GM18907 (cell line): ENCODE measurements around the gene OOSP3.
A peak's percentile ranks its signal among the peaks of the same experiment; 100 is the strongest.
"Not testable (repeated sequence)": the region's sequence is repeated elsewhere in the genome, so short reads cannot be mapped to it uniquely, and the experiment has no call there.

Experiments used
- ATAC-seq: cut with Tn5 transposase; IDR thresholded peaks from one replicate; pipeline ENCODE4 v1.9.1; 2021; ENCODE audit warnings: mild to moderate bottlenecking, moderate library complexity; ENCODE audit not compliant: unreplicated experiment

Gene OOSP3

DNA sequence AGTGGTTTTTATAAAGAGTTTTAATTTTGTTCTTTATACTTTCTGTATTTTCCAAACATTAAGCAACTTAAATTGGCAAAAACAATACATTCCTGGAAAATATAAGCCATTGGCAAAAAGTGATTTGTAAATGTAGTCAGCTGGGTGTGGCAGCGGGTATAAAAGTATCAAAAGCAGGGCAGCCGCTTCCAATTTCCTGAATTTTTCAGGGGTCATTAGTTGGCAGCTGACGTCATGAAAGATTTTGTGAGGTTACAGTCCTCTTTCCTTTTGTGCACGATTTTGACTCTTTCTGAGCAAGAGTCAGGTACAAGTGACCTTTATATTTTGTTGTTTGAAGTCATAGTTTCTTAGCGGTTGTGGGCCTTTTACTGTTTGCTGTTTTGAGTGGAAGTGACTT is at the start of gene OOSP3:
Gene OOSP3, plus strand, starts transcription at position 208 of the 400 bp plus-strand sequence. Its CDS starts 27 bp downstream, at position 235.
- no peak for ATAC-seq

GRCh38 chr11:59829358-59829757 is 49.2 kb upstream of the OOSP3 start:
- no peak for ATAC-seq

DNA sequence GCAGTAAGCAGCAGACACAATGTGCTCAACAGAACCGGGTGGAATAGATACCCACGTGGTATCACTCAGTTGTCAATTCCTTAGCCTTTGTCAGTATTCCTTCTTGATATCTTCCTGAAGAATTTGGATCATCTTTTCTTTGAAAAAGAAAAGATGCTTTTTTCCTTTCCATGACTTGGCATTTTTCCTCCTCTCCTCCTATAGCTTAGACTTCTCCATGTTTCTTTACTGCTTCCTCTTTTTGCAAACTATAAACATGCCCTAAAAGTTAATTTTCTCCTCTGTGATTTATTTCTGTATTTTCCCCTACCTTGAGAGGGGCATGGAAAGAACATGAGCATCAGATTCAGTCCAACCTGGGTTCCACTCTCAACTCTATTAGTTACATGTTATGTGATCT is 45.0 kb upstream of the OOSP3 start:
- ATAC-seq: no peak

GRCh38 chr11:59839615-59840014 is 39.0 kb upstream of the OOSP3 start:
- no peak for ATAC-seq

DNA sequence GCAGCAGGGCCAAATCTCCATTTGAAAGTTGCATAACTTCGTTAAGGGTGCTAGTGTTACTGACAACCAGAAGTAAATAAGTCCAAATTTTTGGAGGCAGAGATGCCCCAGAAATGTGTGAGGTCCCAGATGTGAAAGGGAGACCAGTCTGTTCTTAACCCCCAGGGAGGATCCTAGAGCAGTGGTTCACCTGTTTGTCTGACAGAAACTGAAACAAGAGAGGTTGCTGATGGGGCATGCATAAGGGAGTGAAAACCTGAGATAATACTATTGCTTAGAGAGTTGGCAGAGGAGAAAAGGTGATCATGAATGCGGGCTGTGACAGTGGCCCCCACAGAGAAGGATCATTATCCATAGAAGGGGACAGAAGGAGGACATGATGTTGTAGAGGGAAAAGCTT is 37.1 kb upstream of the OOSP3 start:
- ATAC-seq: peak; percentile 90

- ATAC-seq: no peak
Observed at GRCh38 chr11:59842316-59842715, 36.3 kb upstream of the OOSP3 start.

GRCh38 chr11:59845399-59845798 is 33.2 kb upstream of the OOSP3 start, which contains the start of gene CBLIF:
TSS of gene CBLIF (minus strand) at chr11:59845499. CDS start at chr11:59845453, 46 bp downstream.
- ATAC-seq: no peak

DNA sequence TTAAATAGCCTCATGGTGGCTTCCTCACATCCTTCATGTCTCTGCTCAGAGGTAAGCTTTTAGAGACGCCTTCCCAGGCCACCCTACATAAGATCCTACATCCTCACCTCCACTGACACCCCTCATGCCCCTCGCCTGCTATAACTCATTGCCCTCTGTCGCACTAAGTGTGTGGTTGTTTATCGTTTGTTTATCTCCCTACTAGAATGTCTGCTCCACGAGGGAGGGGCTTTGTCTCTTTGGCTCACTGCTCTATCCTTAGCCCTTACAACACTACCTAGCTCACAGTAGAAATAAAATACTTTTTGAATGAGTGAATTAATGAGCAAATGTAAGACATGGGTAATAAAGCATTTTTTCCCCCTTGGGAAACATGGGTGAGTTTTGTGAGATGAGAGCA is 32.0 kb upstream of the OOSP3 start:
- no peak for ATAC-seq

- ATAC-seq: no peak
Observed at GRCh38 chr11:59847626-59848025, 31.0 kb upstream of the OOSP3 start.

- not testable (repeated sequence) for ATAC-seq
Observed at GRCh38 chr11:59848439-59848838, 30.1 kb upstream of the OOSP3 start.

- ATAC-seq: peak; percentile 66
Observed at GRCh38 chr11:59849129-59849528, 29.5 kb upstream of the OOSP3 start.

- not testable (repeated sequence) for ATAC-seq
Observed at GRCh38 chr11:59849551-59849950, 29.0 kb upstream of the OOSP3 start.

DNA sequence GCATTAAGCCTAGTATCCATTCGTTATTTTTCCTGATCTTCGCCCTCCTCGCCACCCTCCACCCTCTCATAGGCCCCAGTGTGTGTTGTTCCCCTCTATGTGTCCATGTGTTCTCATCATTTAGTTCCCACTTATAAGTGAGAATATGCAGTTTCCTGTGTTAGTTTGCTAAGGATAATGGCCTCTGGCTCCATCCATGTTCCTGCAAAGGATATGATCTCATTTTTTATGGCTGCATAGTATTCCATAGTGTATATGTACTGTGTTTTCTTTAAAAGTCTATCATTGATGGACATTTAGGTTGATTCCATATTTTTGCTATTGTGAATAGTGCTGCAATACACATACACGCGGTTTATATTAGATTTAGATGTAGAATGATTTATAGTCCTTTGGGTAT is 27.2 kb upstream of the OOSP3 start:
- ATAC-seq: not testable (repeated sequence)

GRCh38 chr11:59854871-59855270 is 23.7 kb upstream of the OOSP3 start:
- ATAC-seq: no peak

DNA sequence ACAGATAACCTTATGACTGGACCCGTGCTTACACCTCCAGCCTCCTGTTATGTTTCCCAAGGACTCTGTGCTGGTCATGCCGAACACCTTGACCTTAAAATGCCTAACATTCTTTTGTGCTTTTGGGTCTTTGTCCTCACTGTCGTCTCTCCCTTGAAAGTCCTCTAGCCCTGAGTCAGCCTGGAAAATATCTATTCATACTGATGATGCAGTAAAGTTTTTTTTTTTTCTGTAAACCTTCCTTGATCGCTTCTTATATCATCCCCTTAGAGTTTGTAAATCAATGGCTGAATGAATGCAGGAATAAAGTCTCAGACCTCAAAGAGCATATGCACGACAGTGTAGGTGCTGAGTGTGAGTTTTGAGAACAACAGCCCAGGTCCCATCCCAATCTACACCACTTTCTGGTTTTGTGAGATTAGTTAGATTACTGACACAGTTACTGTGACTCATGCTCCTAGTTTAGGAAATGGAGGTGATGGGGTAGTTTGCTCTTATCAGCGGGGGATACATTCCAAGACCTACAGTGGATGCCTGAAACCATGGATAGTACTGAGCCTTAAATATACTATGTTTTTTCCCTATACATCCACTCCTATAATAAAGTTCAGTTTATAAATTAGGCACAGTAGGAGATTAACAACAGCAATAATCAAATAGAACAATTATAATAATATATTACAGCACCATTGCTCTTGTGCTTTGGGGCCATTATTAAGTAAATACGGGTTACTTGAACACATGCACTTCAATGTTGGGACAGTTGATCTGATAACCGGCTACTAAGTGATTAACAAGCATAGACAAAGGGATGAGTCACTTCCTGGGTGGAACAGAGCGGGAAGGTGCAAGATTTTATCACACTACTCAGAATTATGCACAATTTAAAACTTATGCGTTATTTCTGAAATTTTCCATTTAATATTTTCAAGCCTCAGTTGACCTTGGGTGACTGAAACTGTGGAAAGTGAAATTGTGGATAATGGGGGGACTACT is 20.8 kb upstream of the OOSP3 start:
- ATAC-seq: no peak

GRCh38 chr11:59859673-59860072 is 18.9 kb upstream of the OOSP3 start:
- no peak for ATAC-seq

DNA sequence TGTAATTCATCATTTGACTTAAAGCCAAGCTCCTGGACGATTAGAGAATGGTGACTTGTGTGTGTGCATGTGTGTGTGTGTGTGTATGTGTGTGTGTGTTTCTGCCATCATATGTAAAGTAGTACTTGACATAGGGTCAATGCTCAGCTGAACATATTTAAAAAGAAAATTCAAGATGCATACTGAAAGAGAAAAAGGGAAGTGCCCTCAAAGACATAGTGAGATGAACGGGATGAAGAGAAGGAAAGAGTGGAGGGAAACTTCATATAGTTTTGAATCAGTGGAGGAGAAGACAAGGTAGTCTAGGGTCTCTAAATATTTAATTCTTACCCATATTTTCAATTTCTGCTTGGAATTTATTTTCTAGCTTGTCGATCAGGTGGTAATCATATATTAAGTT is 16.3 kb upstream of the OOSP3 start:
- no peak for ATAC-seq

GRCh38 chr11:59865031-59865430 is 13.6 kb upstream of the OOSP3 start:
- no peak for ATAC-seq

DNA sequence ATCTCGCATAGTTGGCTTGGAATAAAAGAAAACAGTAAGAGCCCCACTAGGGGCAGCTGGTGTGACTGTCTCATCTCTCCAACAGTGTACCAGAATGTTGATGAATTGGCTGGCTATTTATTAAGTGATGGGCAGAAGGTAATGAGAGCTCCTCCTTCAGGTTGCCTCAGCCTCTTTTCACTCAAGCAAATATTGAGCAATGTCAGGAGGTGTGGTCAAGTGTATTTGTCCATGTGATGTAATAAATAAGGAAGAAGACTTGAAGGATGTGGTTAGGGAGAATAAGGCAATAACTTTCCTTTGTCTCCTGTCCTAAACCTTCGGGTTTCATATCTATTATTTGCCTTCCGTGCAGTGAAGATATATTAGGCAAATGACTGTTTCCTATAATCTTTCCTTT is 12.2 kb upstream of the OOSP3 start, which contains the start of gene TCN1:
Gene TCN1, minus strand, starts transcription at position 91 of the 400 bp plus-strand sequence. Its CDS starts 17 bp downstream, at position 74.
- no peak for ATAC-seq

DNA sequence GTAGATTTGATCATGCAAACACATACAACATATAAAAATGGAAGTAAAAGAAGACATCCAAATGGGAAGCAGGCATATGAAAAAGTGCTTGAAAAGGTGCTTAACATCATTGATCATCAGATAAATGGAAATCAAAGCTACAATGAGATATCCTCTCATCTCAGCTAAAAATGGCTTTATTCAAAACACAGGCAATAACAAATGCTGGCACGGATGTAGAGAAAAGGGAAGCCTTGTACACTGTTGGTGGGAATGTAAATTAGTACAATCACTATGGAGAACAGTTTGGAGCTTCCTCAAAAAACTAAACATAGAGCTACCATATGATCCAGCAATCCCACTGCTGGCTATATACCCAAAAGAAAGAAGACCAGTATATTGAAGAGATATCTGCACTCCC is 11.7 kb upstream of the OOSP3 start:
- no peak for ATAC-seq

GRCh38 chr11:59867946-59868345 is 10.6 kb upstream of the OOSP3 start:
- no peak for ATAC-seq

- ATAC-seq: no peak
Observed at GRCh38 chr11:59872076-59872475, 6.5 kb upstream of the OOSP3 start.
